ENCODE data around the gene SHC2.

The SHC2 gene

GRCh38 chr19:496112-496665 lies 35.4 kb upstream of the SHC2 start, which contains the start of gene MADCAM1:
MADCAM1 (plus strand) TSS chr19:496486; CDS start chr19:496500, 14 bp downstream.
- TF ChIP-seq CTCF (IDR thresholded peaks at IDR 0.05; ENCODE audit: extremely low read depth, insufficient read depth, missing control alignments), result no peak
- no peak for DNase-seq (ENCODE audit: low spot score)
- in situ Hi-C loops (cut with MboI; ENCODE audit: low pct_unique_long_range_greater_than_20kb, low sequenced_read_pairs, unreplicated experiment), result no loop called here

- no peak for DNase-seq (ENCODE audit: low spot score)
- in situ Hi-C loops (cut with MboI; ENCODE audit: low pct_unique_long_range_greater_than_20kb, low sequenced_read_pairs, unreplicated experiment), result no loop called here
- peak; percentile 64 for TF ChIP-seq CTCF (IDR thresholded peaks at IDR 0.05; ENCODE audit: extremely low read depth, insufficient read depth, missing control alignments)
Observed at GRCh38 chr19:495402-496111, 34.7 kb upstream of the SHC2 start.

- in situ Hi-C loops (cut with MboI; ENCODE audit: low pct_unique_long_range_greater_than_20kb, low sequenced_read_pairs, unreplicated experiment), result no loop called here
Observed at GRCh38 chr19:495081-495401, 34.2 kb upstream of the SHC2 start.

GRCh38 chr19:494171-495080 lies 33.6 kb upstream of the SHC2 start:
- DNase-seq (ENCODE audit: low spot score), result no peak
- in situ Hi-C loops (cut with MboI; ENCODE audit: low pct_unique_long_range_greater_than_20kb, low sequenced_read_pairs, unreplicated experiment), result no loop called here
- TF ChIP-seq CTCF (IDR thresholded peaks at IDR 0.05; ENCODE audit: extremely low read depth, insufficient read depth, missing control alignments), result no peak

More at GRCh38 chr19:495081-495401, 34.2 kb upstream of the SHC2 start:
- no peak for DNase-seq (ENCODE audit: low spot score)
- no peak for TF ChIP-seq CTCF (IDR thresholded peaks at IDR 0.05; ENCODE audit: extremely low read depth, insufficient read depth, missing control alignments)

GRCh38 chr19:493391-494170 lies 32.7 kb upstream of the SHC2 start:
- no peak for TF ChIP-seq CTCF (IDR thresholded peaks at IDR 0.05; ENCODE audit: extremely low read depth, insufficient read depth, missing control alignments)
- no peak for DNase-seq (ENCODE audit: low spot score)
- in situ Hi-C loops (cut with MboI; ENCODE audit: low pct_unique_long_range_greater_than_20kb, low sequenced_read_pairs, unreplicated experiment), result no loop called here

GRCh38 chr19:492091-492531 lies 31.3 kb upstream of the SHC2 start:
- DNase-seq (ENCODE audit: low spot score), result no peak
- TF ChIP-seq CTCF (IDR thresholded peaks at IDR 0.05; ENCODE audit: extremely low read depth, insufficient read depth, missing control alignments), result no peak
- in situ Hi-C loops (cut with MboI; ENCODE audit: low pct_unique_long_range_greater_than_20kb, low sequenced_read_pairs, unreplicated experiment), result no loop called here

All from GM13977 (cell line).